ENCODE measurements around the gene ACSM2A.
"Not testable (repeated sequence)": the region's sequence is repeated elsewhere in the genome, so short reads cannot be mapped to it uniquely, and the experiment has no call there.

The ACSM2A gene, protein sequence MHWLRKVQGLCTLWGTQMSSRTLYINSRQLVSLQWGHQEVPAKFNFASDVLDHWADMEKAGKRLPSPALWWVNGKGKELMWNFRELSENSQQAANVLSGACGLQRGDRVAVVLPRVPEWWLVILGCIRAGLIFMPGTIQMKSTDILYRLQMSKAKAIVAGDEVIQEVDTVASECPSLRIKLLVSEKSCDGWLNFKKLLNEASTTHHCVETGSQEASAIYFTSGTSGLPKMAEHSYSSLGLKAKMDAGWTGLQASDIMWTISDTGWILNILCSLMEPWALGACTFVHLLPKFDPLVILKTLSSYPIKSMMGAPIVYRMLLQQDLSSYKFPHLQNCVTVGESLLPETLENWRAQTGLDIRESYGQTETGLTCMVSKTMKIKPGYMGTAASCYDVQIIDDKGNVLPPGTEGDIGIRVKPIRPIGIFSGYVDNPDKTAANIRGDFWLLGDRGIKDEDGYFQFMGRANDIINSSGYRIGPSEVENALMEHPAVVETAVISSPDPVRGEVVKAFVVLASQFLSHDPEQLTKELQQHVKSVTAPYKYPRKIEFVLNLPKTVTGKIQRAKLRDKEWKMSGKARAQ

DNA sequence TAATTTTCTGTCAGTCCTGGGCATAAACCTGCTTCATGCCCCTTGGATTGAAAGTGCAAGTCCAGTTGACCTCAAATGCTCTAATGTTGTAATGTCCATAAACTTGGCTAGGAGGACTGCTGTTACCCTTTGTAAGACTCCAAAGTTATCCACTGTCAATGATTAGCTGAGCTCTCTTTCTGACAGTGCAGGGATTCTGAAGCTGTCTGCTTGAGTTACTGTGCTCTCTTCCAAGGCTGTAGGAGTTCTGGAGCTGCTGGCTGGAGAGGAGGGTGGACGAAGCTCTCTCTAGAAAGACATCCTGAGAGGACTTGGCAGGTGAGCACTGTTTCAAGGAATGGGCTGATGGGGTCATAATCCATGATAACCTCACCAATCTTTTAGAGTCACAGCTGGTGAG, at the start of gene ACSM2A:
Gene ACSM2A, plus strand, starts transcription at position 158 of the 400 bp plus-strand sequence. CDS start 8,594 bp downstream, outside the sequence.
- DNase-seq, result not testable (repeated sequence)

DNA sequence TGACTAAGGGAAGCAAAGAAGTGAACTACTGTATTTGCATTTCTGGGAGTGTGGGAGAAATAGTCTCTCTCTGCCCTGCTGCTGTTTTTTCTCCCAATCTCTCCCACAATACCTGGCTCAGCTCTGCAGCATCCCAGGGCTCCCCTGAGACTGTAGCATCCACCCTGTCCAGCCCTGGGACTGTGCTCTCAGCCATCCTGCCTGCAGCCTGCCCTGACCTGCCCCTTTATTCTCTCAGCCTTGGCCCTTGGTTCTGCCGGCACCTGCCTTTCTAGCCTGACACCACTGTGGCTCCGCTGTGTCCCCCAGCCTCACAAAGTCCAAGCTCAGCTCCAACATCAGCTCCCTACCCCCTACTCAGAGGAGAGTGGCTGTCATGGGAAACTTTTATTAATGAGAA, 48.7 kb upstream of the ACSM2A start:
- DNase-seq, result no peak

DNA sequence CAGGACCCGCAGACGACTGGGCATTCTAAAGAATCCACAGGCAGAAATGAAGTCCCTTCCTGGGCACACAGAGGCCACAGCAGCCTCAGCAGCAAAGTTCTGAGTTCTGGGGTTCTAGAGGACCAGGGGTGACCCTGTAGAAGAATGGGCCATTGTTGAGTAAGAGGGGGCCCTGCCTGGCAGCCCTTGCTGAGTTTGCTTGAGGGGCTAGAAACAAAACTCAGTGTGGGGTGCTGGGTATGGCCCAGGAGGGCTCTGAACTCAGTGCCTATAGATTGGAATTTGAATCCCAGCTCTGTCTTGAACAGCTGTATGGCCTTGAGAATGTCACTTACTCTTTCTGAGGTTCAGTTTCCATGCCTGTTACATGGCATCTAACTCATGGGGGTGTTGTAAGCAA, 46.7 kb upstream of the ACSM2A start, which contains the start of gene PDILT:
Gene PDILT, minus strand, starts transcription at position 101 of the 400 bp plus-strand sequence. CDS start 5,437 bp downstream, outside the sequence.
- DNase-seq, result no peak

DNA sequence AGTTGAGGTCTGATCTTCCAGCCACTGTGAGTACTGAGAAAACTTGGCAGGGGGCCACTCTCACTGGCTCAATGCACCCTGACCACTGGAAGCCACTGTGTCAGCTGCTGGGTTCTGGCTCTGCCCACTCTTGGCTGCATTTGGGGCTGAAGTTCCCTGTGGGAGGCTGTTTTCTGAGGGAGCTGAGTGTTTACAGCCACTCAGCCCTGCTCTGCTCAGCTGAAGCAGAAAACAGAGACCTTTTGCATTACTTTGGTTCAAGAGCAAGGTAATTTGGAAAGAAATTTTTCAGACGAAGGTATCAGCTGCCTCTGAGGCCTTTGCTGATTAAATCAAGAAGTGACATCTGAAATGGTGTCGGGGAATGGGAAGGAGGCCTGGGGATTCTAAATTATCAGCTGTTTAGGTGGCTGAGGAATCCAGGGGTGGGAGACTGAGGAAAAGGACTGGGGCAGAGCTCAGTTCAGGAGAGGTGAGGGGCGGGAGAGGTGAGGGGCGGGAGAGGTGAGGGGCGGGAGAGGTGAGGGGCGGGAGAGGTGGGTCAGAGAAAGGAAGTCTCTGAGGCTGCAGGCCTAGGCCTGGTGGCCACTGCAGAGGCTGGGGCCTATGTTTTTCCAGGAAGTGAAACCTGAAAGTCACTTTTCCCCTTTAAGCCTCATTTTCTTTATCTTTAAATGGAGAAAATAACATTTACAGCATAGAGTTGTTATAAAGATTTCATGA, 41.8 kb upstream of the ACSM2A start, which contains the start of gene ACSM5:
Gene ACSM5, plus strand, starts transcription at position 137 of the 723 bp plus-strand sequence. CDS start 1,951 bp downstream, outside the sequence.
- DNase-seq, result no peak

DNA sequence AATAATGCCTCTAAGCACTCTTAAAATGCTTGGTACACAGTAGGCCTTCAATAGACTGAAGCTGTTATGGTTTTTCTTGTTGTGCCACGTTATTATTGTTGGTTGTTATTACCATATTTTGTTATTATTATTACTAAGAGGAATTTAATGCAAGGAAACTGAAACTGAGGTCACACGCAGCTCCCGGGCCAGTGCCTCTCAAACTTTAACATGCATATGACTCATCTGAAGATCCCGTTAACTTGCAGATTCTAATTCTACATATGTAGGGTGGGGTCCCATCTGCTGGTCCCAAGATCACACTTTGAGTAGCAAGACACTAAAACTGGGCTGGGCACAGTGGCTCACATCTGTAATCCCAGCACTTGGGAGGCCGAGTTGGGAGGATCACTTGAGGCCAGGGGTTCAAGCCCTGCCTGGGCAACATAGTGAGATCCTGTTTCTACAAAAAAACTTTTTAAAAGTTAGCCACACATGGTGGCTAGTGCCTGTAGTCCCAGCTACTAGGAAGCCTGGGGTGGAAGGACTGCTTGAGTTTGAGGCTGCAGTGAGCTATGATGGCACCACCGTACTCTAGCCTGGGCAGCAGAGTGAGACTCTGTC, 41.1 kb upstream of the ACSM2A start:
- no peak for DNase-seq

DNA sequence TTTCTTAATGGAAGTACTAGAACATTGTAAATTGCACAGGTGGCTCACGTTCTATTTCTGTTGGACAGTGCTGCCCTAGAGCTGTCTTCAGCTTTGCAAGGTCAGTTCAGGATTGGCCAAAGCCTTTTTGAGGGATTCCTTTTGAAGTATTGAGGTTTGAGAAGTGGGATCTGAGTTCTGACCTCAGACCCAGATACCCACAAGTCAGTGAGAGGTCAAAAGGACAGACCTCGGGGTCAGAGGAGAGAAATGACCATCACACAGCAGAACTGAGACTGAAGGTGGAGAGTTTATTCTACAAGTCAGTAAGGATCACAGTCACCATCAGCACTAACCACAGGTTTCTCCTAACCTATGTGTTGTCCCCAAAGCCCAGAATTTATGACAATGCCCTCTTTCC, 40.3 kb upstream of the ACSM2A start:
- DNase-seq, result no peak

DNA sequence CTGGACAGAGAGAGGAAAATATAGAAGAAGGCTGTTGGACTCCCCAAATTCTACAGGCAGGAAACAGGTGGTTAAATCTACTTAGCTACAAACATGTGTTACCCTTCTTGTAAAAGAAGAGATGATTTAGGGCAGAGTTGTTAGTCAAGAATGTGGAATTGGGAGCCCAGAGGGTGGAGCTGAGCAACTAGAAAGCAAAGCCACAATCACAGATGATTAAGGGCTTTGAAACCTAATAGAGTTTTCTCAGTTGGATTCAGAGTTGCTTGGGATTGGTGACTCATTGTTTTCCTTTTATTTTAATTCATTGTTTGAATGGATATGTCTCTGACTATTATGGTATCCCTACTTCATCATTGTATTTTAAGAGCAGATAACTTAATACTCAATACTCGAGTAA, 35.8 kb upstream of the ACSM2A start:
- no peak for DNase-seq

DNA sequence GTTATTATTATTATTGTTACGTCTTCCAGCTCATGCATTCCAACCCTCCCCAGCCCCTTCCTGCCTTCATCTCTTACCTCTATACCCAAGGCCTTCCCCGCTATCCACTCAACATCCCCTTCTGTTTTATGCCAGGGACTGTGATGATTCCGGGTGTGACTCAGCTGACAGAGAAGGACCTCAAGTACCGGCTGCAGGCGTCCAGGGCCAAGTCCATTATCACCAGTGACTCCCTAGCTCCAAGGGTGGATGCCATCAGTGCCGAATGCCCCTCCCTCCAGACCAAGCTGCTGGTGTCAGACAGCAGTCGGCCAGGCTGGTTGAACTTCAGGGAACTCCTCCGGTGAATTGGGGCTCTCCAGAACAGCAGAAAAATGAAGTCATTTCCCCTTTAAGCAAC, 32.2 kb upstream of the ACSM2A start:
- DNase-seq, result not testable (repeated sequence)

DNA sequence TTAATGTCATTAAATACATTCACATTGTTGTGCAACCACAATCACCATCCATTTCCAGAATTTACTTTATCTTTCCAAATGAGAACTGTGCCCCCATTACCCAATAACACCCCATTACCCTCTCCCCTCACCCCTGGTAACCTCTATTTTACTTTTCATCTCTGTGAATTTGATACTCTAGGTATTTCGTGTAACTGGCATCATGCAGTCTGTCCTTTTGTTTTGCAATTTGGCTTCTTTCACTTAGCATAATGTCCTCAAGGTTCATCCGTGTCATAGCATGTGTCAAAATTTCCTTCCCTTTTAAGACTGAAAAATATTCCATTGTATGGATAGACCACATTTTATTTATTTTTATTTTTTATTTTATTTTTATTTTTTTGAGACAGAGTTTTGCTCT, 29.6 kb upstream of the ACSM2A start:
- not testable (repeated sequence) for DNase-seq

DNA sequence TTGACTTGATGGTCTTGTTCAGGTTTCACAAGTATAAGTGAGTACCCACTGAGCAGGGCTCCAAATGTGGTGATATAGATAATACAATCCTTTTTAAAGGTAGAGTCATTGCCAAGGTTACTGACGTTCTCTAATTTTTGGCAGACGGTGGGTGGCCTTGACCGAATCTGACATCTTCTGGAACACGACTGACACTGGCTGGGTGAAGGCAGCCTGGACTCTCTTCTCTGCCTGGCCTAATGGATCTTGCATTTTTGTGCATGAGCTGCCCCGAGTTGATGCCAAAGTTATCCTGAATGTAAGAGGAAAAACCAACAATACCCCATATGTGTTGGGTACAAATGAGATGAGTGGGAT, 27.6 kb upstream of the ACSM2A start:
- DNase-seq, result not testable (repeated sequence)

DNA sequence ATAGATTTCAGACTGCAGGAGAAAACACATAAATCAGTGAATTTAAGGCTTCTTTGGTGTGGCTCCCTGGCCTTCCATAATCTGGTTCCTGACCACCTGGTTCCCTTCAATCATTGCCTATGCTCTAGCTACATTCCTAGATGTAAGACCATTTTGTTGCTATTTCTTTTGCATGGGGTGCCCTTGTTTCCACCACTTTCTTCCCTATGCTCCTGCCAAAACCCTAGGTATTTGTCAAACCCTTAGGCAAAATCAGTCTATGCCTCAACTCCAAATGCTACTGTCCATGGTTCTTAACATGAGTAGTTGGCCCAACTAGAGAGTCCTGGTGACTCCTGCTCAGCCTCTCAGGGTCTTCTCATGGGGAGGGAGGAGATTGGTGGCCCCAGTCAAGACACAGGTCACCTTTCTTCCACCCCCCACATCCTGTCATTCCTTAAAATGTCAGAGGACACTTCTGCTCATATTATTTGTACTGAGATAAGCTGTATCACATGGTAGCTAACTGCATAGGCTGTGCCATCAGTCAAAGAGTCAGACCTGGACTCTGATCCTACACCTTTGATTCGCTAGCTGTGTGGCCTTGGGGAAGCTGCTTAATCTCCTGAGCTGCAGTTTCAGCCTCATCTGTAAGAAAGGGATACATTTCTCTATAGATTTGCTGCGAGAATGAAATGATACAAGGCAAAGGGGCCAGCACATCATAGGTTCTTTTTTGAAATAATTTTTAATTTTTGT, 27.0 kb upstream of the ACSM2A start:
- no peak for DNase-seq

DNA sequence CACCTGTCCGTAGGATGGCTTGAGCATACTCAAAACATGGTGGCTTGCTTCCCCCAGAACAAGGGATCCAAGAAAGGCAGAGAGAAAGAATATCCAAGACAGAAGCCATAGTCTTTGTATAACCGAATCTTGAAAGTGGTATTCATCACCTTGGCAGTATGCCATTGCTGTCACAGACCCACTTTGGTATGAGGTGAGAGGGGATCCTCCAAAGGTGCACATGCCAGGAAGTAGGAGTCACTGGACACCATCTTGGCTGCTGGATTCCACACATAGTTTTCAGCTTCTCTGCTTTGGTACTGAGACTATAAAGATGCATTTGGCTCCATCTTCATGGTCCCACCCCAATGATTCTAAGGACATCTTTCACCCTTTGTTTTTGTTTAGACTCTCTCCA, 23.9 kb upstream of the ACSM2A start:
- DNase-seq, result not testable (repeated sequence)

DNA sequence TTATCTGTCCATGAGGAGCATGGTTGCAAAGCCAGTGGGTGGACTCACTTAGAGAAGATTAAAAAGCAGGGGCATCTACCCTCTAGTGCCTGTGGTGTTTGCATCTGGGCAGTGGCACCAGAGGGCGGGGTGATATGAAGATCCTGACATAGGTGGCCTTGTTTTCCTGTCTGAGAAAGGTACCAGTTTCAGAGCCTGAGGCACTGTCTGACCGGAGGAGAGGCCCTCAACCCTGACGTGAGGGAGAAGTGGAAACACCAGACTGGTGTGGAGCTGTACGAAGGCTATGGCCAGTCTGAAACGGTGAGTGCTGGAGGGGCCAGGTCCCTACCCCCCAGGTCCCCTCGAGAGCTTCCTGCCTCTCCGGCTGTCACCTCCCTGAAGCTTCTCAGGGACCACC, 21.8 kb upstream of the ACSM2A start:
- not testable (repeated sequence) for DNase-seq

DNA sequence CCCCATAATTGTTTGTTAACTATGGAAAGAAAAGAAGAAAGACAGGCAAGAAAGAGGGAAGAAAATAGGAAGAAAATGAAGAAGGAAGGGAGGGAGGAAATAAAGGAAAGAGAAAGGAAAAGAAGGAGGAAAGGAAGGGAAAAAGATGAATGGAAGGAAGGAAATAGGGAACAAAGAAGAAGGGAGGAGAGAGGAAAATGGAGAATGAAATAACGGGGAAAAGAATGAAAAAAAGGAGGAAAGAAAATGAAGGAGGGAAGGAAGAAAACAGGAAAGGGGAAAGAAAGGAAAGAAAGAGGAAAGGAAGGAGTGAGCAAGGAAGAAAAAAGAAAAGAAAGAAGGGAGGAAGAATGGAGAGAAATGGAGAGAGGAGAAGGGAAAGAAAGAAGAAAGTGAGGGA, 20.8 kb upstream of the ACSM2A start:
- DNase-seq, result not testable (repeated sequence)

DNA sequence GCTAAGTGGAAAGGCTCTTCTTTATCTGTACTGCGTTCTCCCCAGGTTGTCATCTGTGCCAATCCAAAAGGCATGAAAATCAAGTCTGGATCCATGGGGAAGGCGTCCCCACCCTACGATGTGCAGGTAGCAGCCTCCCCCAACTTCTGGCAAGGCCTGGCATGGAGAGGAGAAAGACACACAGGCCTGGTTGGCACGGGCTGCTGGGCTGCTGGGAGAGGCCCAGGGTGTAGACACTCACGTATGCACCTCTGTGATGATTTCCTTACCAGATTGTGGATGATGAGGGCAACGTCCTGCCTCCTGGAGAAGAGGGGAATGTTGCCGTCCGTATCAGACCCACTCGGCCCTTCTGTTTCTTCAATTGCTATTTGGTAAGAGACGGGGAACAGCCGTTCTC, 20.4 kb upstream of the ACSM2A start:
- DNase-seq, result no peak

DNA sequence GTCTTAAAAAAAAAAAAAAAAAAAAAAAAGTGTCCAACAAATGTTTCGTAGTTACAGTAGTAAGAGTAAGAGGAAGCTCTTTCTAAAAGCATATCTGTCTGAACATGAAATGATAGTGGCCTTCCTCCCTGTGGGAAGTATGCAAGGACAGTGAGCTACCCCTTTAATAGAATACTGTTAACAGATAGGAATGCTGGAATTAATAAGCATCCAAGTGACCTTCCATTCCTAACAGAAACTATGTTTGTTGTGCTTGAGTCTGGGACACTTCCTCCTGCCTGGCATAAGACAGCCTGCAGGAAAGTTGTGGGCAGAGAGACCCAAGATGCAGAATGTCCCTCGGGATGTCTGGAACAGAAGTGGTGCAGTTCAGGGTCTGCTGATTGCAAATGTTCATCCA, 12.4 kb upstream of the ACSM2A start:
- DNase-seq, result not testable (repeated sequence)

DNA sequence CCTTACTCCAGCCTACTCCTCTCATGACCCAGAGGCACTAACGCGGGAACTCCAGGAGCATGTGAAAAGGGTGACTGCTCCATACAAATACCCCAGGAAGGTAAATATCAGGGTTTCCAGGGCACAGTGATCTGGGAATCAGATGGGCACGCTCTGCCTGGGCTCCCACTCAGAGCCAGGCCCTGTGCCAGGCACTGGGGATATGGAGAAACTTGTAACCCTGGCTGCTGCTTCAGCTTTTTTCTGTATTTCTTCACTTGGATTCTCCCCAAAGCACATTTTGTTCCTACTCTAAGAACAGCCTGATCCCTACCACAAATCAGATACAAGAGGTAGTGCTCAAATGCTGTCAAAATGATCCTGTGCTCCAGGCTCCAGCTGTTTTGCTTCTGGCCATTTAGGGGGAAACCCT, 11.5 kb upstream of the ACSM2A start:
- DNase-seq, result not testable (repeated sequence)

DNA sequence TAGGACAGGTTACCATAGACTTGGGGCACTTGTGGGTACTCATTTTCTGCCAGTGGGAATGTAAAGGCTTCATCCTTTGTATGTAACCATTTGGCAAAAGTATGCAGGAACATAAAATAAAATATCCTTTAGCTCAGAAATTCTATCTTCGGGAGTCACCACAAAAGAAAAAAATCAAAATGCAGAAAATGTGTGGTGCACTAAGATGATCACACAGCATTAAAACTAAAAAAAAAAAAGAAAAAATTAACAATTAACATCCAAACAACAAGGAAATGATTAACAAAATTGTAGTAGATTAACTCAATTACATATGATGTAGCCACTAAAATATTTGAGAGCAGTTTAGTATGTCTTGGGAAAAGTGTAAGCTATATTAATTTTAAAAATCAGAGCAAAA, 10.6 kb upstream of the ACSM2A start:
- not testable (repeated sequence) for DNase-seq

DNA sequence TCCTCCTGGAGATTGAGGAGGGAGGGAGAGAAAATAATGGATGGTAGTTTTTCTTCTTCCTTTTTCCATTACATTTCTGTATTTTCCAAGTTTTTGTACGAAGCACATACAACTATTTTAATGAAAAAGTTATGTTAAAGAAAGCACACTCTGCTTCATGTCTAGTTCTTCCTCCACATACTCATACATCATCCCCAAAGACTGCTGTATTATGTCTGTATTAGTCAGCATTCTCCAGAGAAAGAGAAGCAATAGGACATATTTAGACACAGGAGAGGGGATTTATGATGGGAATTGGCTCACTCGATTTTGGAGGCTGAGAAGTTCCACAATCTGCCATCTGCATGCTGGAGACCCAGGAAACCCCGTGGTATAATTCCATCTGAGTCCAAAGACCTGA, 10.1 kb upstream of the ACSM2A start:
- no peak for DNase-seq

DNA sequence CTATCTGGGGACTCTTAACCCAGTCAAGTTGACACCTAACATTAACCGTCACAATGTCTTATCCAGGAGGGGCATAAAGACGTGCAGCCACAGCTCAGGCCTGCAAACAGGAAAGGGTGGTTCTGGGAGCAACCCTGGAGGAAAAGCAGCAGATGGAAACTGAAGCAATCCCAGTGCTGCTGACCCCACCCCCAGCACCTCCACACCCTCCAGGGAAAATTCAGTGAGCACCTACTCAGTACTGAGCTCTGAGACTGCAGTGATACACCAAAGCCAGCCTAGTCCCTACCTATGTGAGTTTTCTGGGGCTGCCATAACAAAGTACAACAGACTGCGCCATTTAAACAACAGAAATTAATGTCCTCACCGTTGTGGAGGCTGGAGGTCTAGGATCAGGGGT, 9.5 kb upstream of the ACSM2A start:
- not testable (repeated sequence) for DNase-seq

DNA sequence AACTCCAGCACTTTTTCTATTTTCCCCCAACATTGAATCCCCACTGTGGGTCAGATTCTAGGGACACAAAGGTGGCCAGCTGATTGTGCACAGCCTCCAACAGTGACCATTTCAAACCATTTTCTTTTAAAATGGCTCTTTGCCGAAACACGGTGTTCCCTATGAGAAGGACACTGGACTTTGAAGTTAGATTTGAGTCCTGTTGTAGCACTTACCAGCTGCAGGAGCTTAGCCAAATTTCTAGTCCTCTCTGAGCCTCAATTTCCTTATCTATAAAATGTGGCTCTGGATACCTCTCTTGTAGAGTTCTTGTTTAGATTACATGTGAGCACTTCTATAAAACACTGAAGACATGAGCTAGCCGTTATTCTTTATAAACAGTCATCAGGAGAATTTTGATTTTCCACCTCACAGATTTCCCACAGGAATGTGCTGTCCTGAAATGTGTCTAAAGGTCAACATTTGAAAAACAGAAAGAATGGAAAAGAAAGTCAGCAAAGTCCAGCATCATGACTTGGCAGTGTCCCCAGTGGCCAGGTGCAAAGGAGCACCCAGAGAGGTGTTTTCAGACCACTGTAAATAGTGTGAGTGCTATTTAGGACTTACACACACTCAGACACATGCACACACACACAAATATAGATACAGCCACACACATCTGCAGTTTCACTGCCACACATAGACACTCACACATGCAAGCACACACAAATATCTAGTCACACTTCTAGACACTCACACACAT, 4.5 kb upstream of the ACSM2A start:
- DNase-seq, result not testable (repeated sequence)

DNA sequence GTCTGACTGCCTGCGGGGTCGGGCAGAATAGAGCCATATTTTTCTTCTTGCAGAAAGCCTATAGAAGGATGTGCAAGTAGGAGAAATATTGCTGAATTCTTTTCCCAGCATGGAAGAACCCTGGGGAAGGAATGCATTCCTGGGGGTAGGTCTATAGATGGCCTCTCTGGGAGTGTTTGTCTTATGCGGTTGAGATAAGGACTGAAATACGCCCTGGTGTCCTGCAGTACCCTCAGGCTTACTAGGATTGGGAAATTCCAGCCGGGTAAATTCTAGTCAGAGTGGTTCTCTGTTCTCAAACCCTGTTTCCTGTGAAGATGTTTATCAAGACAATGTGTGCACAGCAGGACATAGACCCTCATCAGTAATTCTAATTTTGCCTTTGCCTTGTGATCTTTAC, 2.3 kb downstream of the ACSM2A start:
- not testable (repeated sequence) for DNase-seq
